ENCODE data around the gene NFX1.
"Not testable (repeated sequence)": the region's sequence is repeated elsewhere in the genome, so short reads cannot be mapped to it uniquely, and the experiment has no call there.

NFX1 gene

DNA sequence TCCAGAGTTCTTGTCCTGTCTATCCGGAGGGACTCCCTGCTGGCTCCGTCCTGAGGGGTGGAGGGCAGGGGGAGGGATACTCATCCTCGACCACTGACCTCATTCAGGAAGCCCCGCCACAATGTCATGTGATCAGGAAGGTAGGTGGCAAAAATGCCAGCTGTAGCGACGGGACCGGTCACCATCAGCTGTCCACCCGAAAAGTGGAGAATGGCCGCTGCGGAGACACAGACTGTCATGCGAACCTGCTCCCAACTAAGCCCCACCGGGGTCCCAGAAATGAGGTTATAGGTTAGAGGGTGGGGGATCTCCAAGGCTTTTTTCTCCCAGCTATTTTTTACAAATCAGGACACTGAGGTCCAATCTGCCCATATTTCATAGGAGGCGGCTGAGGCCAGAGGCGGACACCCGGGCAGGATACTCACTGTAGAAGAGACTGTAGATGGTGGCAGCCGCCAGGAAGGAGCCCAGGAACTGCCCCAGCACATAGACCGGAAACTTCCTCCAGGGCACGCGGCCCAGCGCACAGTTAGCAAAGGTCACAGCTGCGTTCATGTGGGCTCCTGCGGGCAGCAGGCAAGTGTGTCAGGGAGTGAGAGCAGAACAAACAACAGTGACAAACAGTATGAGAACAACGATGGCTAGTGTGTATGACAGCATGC lies 95.8 kb downstream of the NFX1 start:
- in situ Hi-C loops (cut with HindIII; ENCODE audit: low sequenced_read_pairs): not testable (repeated sequence)

DNA sequence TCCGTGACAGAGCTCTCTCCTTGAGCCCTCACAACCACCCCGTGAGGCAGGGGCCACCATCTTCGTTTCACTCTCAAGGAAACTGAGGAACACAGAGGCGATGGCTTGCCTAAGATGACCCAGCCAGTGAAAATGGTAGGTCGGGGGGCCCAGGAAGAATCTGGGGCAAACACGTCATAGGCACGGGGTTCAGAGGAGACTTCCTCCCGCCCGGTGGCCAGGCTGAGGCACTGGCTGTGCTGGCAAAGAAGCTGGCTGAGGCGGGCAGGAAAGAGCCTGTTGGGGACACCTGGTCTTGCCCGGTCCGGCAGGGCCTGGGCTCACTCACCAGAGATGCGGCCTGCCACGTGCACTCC lies 96.3 kb downstream of the NFX1 start:
- in situ Hi-C loops (cut with HindIII; ENCODE audit: low sequenced_read_pairs): not testable (repeated sequence)

DNA sequence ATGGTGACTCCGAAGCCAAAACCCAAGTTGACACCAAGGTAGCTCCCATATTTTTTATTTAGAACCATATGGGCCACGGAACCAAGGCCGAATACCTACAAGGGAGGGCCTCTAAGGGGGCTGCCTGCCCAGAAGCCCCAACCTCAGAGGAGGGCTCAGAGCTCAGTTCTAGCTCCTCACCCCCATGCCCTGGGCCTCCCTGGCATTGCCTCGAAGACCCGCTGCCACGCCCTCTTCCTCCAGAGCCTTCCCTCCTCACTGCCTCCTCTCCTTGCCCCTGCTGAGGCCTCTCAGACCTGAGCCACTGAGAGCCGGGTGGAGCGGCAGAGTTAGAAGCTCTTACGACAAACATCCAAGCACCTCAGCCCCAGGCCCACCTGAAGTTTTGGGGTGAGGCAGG lies 96.7 kb downstream of the NFX1 start:
- in situ Hi-C loops (cut with HindIII; ENCODE audit: low sequenced_read_pairs): not testable (repeated sequence)

DNA sequence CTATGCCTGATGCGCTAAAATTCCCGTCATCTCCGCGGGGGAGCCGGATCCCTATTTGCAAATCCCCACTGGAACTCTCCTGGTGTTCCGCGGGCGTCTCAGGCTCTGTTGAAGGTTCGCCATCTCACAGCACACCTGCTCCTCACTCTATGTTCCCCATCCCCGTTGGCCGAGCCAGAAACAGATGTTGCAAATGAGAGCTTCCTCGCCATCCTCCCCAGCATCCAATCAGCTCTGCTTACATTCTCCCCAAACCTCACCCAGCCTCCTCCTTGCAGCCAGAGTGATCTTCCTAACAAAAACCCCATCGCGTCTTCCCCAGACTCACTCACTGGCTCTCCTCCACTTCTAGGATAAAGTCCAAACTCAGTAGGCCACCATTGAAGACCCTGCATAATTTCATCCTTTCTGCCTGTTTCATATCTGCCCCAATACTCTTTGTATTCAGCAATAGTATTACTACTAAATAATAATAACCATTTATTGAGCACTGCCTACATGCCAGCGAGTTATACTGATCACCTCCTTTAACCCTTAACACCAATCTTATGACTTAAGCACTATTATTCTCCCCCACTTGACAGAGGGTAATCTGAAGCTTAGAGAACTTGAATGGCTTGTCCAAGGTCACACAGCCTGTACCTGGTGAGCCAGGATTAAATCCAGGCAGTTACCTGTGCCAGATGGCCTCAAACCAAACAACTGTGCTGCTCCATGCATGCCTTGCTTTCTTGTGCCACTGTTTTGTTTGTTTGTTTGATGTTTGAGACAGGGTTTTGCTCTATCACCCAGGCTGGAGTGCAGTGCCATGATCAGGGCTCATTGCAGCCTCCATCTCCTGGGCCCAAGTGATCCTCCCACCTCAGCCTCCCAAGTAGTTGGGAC lies 98.0 kb downstream of the NFX1 start:
- in situ Hi-C loops (cut with HindIII; ENCODE audit: low sequenced_read_pairs): no loop called here

DNA sequence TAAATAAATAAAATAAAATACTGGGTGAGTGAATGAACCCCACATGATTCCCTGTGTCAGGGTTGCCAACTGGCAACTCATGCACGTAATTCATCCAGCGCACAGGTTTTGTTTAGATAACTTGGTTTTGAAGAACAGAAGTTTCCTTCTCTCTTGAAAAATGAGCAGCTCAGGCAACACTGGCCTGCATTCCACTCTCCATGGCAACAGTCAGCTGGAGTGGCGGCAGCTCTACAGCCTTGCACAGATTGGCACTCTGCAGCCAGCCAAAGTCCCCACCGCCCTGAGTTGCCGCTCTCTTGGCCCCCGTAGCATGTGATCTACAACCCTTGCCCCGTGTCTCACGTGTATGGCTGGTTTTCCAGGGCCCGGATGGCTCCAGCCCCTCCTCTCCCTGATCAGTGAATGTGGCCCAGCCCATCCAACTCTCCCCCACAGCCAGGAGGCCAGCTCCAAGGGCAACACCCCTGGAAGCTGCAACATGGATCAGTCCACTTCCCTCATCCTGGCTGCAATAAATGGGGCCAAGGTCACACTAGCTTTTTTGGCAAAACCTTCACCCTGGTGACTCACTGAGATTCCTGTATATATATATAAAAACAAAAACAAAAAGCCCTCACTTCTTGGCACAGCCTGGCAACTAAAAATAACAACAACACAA lies 100.9 kb downstream of the NFX1 start:
- in situ Hi-C loops (cut with HindIII; ENCODE audit: low sequenced_read_pairs): not testable (repeated sequence)

DNA sequence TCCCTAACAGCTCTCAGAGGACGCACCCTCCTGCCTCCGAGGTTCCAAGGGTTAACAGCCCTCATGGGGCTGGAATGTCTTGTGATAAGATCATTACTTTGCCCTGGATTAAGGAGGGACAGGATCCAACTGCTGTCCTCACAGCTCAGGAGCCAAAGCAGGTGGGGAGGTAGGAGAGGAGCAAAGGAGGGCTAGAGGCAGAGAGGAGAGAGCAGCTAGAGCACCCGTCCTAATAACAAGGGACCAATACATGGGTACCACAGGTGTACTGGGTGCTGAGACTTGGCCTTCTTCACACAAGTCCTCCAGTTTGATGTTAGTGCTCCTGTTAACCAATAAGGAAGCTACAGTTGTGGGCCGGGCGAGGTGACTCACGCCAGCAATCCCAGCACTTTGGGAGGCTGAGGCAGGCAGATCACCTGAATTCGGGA lies 102.3 kb downstream of the NFX1 start:
- in situ Hi-C loops (cut with HindIII; ENCODE audit: low sequenced_read_pairs): not testable (repeated sequence)

DNA sequence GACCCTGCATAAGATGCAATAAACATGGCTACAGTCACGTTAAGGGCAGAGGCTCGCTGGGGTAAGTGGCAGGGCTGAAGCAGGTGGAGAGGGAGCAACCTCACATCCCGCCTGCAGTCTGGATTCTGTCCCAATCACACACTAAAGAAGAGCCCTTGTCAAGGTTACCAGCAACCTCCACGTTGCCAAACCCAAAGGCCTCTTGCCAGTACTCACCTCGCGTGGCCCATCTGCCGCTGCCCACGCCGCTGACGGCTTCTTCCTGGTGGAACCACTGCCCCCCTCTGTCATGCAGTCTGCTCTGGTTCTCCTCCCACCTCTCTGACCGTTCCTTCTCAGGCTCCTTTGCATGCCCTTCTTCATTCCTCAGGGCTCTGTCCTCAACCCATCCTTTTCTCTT lies 103.3 kb downstream of the NFX1 start:
- in situ Hi-C loops (cut with HindIII; ENCODE audit: low sequenced_read_pairs): no loop called here

DNA sequence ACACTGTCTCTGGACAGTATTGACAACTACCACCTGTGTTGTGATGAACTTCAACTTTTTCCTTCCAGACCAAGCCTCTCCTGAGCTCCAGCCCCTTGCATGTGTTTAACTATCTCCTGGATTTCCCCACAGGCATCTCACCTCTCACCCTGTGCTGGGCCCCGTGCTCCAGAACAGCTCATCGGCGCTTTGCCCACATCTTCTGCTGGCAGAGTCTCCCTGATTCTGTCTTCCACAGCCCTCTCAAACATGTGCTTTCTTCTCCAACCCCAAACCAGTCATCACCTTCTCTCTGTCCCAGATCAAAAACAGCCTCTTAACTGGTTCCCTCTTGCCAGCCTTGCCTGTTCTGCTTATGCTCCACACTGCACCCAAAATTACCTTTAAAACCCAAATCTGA lies 103.7 kb downstream of the NFX1 start:
- in situ Hi-C loops (cut with HindIII; ENCODE audit: low sequenced_read_pairs): not testable (repeated sequence)

DNA sequence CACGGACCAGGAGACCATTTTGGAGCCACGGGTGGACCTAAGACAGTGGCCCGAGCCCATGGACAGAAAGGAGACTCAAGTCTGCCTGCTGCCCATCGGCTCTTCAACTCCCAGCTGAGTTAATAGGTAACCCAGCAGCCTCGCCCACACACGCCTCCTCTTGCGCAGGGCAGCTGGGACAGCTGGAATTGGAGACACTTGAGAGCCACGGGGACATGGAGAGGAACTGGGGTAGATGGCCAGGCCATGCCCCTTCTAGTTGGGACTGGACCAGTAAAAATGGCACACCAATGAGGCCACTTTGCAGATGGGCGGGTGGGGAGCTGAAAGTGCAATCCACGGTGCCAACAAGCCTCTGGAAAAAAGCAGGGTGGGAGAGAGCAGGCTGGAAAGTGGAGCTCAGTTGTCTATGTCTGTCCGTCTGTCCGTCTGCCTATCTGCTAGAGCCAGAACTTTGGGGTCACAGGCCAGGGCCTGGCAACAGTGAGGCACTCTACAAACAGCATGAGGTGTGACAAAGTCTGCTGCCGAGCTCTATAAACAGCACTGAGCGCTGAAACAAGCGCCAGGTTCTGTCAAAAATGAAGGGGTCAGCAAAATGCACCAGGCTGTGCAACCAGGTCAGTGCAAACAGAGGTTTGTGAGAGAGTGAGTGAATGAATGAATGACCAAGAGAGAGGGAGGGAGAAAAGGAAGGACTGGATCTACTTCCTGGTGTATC lies 105.0 kb downstream of the NFX1 start:
- in situ Hi-C loops (cut with HindIII; ENCODE audit: low sequenced_read_pairs): not testable (repeated sequence)

DNA sequence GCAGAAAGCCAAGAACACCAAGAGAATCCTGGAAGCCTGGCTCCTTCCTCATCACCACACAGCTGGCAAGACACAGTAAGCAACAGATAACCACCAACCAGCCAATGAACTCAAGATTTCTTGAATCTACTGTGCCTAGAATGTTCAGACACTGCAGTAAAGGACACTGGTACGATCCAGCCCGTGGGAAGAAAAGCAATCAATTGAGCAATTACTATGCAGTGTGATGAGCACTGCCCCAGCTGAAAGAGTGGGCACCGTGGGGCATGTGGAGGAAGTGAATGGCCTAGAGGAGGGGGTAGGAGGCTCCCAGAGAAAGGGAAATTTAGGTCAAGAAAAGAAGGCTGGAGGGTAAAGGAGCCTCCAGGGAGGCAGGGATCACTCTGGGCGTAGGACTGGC lies 107.5 kb downstream of the NFX1 start:
- in situ Hi-C loops (cut with HindIII; ENCODE audit: low sequenced_read_pairs): not testable (repeated sequence)

DNA sequence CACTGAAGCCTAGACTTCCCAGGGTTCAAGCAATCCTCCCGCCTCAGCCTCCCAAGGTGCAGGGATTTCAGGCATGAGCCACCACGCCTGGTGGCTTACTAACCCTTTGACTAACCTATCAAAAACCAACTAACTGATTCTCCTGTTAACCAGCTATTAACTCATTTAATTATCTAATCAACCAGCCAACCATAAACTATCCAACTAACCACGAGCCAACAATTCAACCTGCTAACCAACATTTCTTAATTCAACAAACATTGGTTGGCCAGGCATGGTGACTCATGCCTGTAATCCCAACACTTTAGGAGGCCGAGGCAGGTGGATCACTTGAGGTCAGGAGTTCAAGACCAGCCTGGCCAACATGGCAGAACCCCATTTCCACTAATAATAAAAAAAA lies 108.7 kb downstream of the NFX1 start:
- in situ Hi-C loops (cut with HindIII; ENCODE audit: low sequenced_read_pairs): not testable (repeated sequence)

DNA sequence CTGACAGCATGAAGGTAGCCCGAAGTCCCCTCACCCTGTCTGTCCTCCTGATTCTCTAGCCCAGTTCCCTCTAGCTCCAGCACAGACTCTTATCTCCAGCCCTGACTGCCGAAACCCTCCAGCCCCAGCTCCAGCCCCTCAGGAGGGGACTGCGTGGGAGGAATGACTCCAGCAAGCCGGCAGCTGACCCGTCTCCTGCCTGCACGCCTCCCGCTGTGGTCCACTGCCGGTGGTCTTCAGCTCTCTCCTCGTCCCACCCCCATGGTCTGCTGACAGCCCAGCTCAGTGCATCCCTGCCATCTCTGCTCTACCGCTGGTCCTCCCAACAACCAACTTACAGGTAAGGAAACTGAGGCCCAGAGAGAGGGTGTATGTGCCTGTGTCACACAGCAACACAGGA lies 111.5 kb downstream of the NFX1 start:
- in situ Hi-C loops (cut with HindIII; ENCODE audit: low sequenced_read_pairs): not testable (repeated sequence)

DNA sequence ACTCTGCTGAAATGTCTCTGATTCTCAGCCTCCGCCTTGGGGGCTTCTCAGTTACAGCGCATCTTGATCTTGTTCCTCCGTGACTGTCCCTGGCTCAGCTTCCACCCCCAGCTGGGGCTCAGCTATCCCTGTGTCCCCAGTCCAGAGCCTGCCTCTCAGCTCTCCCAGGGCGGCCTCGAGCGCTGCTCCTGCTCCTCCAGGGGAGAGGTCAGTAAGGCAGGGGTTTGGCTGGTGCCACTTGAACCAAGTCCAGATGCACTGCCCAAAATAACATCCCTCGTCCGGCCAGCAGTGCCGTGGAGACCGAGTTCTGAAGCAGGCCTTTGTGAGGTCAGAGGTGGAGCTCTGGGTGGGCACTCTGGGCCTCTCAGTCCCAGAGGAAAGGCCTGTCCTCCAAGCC lies 112.1 kb downstream of the NFX1 start, which contains the start of gene AQP7:
Gene AQP7, minus strand, starts transcription at position 198 of the 400 bp plus-strand sequence. CDS start 1,306 bp downstream, outside the sequence.
- in situ Hi-C loops (cut with HindIII; ENCODE audit: low sequenced_read_pairs): not testable (repeated sequence)

DNA sequence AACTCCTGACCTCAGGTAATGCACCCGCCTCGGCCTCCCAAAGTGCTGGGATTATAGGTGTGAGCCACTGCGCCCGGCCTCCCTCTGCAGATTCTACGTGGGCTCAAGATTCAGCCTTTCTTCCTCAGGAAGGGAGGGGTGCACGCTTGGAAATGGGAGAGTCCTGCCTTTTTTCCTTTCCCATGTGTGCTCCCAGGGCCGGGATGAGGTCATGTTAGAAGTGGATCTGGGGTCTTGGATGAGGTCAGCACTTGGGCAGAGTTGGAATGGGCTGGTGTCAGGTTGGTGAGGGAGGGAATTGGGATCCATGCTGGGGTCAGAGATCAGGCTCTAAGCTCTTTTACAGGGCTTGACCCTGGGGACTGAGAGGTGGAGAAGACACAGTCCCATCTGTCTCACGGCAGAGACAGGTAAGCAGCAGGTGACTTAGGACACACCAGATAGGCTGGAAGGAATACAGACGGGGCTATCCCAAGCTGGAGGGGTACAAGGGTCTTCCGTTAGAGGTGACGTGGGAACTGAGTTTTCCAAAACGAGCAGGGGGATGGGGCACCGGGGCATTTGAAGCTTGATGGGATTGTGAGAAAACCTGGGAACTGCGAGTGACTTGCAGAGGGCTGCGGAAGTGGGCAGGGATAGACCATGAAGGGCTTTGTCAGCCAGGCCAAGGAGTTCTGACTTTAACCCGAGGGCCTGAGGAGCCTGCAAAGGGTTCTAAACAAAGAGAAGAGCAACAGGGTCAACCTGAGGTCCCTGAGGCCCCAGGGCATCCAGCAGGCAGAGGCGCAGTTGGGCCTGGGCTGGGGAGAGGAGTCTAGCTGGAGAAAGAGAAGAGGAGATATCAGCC lies 113.8 kb downstream of the NFX1 start:
- in situ Hi-C loops (cut with HindIII; ENCODE audit: low sequenced_read_pairs): no loop called here

DNA sequence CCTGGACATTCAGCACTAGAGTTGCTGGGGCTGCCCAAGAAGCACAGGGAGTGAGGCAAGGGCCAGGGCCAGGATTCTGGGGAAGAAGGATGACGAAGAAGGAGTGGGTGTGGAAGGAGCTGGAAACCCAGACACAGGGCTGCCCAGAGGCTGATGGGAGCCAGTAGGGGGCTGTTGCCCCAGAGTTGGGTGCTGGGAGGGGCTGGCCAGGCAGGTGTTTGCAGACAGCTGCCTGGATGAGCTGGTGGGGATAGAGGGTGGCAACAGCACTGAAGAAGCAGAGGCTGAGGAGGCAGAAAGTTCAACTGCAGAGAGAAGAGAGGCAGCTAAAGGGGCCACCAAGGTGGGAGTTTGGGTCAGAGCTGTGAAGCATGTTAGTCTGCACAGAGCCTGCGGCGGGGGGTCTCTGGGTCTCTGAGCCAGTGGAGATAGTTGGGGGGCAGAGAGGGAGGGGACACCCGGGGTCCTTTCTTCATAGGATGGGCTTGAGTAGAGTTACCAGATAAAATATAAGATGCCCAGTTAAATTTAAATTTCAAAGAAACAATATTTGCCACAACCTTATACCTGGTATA lies 114.6 kb downstream of the NFX1 start:
- in situ Hi-C loops (cut with HindIII; ENCODE audit: low sequenced_read_pairs): no loop called here

DNA sequence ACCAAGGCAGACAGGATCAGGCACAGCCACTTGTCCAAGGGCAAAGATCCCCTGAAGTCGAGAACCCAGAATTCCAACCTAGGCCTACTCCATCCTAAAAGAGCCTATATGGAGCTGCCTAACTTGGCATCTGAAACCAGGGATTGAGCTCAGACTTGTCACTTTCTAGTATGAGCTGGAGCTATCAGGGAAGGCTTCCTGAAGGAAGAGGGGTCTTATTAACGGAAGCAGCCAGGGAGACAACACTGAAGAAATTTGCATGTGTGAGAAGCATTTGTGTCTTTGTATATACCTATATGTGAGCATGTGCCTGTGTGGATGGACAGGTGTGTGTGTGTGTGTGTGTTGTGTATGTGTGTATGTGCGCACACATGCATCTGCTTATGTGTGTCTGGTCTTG lies 116.7 kb downstream of the NFX1 start:
- in situ Hi-C loops (cut with HindIII; ENCODE audit: low sequenced_read_pairs): no loop called here

DNA sequence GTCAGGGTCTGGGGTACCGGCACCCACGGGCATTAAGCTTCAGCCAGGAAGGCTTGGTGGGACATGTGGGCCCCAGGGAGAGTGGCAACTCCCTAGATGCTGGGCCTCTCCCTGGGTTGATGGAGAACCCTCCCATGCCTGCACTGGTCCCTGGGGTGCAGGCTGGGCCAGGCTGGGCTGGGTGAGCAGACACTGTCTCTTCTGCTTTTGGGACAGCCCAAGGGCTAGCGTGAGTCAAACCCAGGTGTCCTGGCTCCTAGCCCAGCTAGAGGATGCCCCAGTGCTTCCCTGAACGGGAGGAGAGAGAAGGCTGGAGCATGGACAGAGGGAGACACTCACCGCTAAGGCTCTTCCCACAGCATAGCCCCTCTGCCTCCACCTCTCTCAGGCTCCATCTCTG lies 117.8 kb downstream of the NFX1 start:
- in situ Hi-C loops (cut with HindIII; ENCODE audit: low sequenced_read_pairs): no loop called here

DNA sequence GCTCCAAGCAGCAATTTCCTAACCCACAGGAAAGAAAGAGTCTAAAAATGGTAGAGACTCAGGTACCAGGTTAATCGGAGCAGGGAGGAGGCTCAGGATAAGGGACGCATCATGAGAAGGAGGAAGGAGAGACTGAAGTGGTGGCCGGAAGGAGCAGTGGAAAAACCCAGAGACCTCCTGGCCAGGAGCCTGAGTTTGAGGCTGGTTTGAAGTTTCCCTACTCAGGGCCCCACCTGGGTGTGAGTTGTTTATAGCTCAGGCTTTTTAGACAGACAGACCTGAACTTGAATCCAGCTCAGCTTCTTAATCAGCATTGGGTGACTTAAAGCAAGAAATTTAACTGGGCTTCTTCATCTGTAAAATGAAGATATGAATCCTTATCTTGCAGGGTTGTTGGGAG lies 124.0 kb downstream of the NFX1 start:
- in situ Hi-C loops (cut with HindIII; ENCODE audit: low sequenced_read_pairs): no loop called here

DNA sequence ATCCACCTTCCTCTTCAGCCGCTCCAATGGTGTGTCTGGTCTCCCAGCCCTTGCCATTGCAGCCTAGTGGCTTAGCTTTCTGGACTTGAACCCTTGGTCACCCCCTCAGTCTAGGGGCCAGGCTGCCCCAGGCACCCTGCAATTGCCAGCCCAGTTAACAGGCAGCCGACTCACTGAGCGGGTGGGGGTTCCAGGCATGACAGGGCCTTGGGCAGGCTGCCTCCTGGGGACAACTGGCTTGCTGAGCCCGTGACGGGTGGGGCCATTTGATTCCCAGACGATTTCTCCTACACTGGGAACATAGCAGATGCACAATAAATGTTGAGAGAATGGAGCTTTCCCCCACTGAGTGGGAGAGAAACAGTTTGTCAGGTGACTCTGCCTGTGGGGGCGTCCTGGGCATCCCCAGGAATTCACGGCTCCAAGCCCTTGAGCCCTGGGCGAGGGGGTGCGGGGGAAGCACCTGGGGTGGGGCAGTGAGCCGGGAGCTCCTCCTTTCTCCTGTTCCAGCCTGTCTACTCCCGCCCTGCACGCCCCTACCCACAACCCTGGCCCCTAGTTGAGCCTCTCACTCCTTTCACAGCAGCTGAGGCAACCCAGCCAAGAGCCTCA lies 124.7 kb downstream of the NFX1 start:
- in situ Hi-C loops (cut with HindIII; ENCODE audit: low sequenced_read_pairs): loop anchor here (5.0 kb wide), 1 partner anchor 42 kb away; no protein-coding TSS in a partner anchor

All from endothelial cell of hepatic sinusoid (primary cell).